ENCODE results near the gene HOXC6.

HOXC6 gene

DNA sequence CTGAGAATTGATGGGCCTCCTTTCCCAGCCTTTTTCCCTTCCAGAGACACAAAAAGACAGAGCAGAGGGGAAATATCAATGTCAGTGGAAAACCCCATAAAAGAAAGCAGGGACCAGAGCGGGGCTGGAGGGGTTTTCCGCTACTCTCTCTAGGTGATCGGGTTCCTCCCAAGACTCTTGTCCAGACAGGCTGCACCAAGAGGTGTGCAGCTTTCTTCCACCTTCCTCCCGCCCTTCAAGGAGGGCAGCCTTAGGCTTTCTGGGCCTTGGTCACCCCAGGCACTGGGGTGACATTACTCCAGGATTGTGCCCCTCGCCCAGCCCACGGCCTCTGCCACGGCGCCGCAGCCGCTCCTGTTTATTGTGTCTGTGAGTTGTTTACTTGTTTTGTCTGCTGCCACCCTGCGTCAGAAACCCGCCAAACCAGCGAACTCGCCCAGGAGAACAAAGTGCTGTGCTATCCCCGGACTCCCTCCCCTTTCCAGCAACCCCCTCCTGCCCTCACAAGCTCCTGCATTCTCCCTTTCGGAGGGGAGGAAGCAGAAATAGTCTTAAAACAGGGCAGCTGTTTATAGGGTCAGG lies 6.7 kb upstream of the HOXC6 start (continued):
- TF ChIP-seq, protein P1, sequence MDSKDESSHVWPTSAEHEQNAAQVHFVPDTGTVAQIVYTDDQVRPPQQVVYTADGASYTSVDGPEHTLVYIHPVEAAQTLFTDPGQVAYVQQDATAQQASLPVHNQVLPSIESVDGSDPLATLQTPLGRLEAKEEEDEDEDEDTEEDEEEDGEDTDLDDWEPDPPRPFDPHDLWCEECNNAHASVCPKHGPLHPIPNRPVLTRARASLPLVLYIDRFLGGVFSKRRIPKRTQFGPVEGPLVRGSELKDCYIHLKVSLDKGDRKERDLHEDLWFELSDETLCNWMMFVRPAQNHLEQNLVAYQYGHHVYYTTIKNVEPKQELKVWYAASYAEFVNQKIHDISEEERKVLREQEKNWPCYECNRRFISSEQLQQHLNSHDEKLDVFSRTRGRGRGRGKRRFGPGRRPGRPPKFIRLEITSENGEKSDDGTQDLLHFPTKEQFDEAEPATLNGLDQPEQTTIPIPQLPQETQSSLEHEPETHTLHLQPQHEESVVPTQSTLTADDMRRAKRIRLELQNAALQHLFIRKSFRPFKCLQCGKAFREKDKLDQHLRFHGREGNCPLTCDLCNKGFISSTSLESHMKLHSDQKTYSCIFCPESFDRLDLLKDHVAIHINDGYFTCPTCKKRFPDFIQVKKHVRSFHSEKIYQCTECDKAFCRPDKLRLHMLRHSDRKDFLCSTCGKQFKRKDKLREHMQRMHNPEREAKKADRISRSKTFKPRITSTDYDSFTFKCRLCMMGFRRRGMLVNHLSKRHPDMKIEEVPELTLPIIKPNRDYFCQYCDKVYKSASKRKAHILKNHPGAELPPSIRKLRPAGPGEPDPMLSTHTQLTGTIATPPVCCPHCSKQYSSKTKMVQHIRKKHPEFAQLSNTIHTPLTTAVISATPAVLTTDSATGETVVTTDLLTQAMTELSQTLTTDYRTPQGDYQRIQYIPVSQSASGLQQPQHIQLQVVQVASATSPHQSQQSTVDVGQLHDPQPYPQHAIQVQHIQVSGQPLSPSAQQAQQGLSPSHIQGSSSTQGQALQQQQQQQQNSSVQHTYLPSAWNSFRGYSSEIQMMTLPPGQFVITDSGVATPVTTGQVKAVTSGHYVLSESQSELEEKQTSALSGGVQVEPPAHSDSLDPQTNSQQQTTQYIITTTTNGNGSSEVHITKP (tag by site-specific recombination; IDR thresholded peaks at IDR 0.05), result 0 out of 2 replicates have a peak, but pooled peaks have one; percentile 32
- TF ChIP-seq ZNF354C (tag by site-specific recombination; IDR thresholded peaks at IDR 0.05; ENCODE audit: borderline replicate concordance, low read depth) (no peak), SP3 (tag by site-specific recombination; IDR thresholded peaks at IDR 0.05) (no peak), ZNF366 (tag by site-specific recombination; conservative IDR thresholded peaks at IDR 0.05) (no peak), TCF7L2 (IDR thresholded peaks at IDR 0.05; ENCODE audit: borderline replicate concordance, low read depth, low read length) (no peak), ZNF138 (tag by site-specific recombination; IDR thresholded peaks at IDR 0.05; ENCODE audit: borderline replicate concordance) (no peak), ZNF24 (tag by site-specific recombination; IDR thresholded peaks at IDR 0.05) (no peak), ZNF394 (tag by site-specific recombination; IDR thresholded peaks at IDR 0.05; ENCODE audit: borderline replicate concordance) (no peak), ZNF433 (tag by site-specific recombination; IDR thresholded peaks at IDR 0.05; ENCODE audit: low read depth) (no peak), BCL11A (tag by site-specific recombination; IDR thresholded peaks at IDR 0.05; ENCODE audit: low read depth) (no peak), ZNF2 (tag by site-specific recombination; IDR thresholded peaks at IDR 0.05) (0 out of 2 replicates have a peak, but pooled peaks have one; percentile 35), BCL11B (tag by site-specific recombination; IDR thresholded peaks at IDR 0.05; ENCODE audit: low read depth) (no peak), ZNF48 (tag by site-specific recombination; IDR thresholded peaks at IDR 0.05) (no peak), SETDB1 (IDR thresholded peaks at IDR 0.05; ENCODE audit: insufficient read length, low read length) (no peak)
- TF ChIP-seq, protein P2, sequence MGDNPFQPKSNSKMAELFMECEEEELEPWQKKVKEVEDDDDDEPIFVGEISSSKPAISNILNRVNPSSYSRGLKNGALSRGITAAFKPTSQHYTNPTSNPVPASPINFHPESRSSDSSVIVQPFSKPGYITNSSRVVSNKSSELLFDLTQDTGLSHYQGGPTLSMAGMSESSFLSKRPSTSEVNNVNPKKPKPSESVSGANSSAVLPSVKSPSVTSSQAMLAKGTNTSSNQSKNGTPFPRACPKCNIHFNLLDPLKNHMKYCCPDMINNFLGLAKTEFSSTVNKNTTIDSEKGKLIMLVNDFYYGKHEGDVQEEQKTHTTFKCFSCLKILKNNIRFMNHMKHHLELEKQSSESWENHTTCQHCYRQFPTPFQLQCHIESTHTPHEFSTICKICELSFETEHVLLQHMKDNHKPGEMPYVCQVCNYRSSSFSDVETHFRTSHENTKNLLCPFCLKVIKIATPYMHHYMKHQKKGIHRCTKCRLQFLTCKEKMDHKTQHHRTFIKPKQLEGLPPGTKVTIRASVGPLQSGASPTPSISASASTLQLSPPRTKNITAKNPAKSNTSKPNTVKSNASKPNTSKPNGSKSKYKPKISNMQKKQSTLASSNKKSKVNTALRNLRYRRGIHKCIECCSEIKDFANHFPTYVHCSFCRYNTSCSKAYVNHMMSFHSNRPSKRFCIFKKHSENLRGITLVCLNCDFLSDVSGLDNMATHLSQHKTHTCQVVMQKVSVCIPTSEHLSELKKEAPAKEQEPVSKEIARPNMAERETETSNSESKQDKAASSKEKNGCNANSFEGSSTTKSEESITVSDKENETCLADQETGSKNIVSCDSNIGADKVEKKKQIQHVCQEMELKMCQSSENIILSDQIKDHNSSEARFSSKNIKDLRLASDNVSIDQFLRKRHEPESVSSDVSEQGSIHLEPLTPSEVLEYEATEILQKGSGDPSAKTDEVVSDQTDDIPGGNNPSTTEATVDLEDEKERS (tag by site-specific recombination; IDR thresholded peaks at IDR 0.05), result no peak
- TF ChIP-seq, protein P3, sequence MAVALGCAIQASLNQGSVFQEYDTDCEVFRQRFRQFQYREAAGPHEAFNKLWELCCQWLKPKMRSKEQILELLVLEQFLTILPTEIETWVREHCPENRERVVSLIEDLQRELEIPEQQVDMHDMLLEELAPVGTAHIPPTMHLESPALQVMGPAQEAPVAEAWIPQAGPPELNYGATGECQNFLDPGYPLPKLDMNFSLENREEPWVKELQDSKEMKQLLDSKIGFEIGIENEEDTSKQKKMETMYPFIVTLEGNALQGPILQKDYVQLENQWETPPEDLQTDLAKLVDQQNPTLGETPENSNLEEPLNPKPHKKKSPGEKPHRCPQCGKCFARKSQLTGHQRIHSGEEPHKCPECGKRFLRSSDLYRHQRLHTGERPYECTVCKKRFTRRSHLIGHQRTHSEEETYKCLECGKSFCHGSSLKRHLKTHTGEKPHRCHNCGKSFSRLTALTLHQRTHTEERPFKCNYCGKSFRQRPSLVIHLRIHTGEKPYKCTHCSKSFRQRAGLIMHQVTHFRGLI (tag by site-specific recombination; IDR thresholded peaks at IDR 0.05), result no peak
- TF ChIP-seq, protein P4, sequence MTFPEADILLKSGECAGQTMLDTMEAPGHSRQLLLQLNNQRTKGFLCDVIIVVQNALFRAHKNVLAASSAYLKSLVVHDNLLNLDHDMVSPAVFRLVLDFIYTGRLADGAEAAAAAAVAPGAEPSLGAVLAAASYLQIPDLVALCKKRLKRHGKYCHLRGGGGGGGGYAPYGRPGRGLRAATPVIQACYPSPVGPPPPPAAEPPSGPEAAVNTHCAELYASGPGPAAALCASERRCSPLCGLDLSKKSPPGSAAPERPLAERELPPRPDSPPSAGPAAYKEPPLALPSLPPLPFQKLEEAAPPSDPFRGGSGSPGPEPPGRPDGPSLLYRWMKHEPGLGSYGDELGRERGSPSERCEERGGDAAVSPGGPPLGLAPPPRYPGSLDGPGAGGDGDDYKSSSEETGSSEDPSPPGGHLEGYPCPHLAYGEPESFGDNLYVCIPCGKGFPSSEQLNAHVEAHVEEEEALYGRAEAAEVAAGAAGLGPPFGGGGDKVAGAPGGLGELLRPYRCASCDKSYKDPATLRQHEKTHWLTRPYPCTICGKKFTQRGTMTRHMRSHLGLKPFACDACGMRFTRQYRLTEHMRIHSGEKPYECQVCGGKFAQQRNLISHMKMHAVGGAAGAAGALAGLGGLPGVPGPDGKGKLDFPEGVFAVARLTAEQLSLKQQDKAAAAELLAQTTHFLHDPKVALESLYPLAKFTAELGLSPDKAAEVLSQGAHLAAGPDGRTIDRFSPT (tag by site-specific recombination; IDR thresholded peaks at IDR 0.05), result peak; percentile 35; the same call in 1 of the 2 replicates
- TF ChIP-seq, protein P5, sequence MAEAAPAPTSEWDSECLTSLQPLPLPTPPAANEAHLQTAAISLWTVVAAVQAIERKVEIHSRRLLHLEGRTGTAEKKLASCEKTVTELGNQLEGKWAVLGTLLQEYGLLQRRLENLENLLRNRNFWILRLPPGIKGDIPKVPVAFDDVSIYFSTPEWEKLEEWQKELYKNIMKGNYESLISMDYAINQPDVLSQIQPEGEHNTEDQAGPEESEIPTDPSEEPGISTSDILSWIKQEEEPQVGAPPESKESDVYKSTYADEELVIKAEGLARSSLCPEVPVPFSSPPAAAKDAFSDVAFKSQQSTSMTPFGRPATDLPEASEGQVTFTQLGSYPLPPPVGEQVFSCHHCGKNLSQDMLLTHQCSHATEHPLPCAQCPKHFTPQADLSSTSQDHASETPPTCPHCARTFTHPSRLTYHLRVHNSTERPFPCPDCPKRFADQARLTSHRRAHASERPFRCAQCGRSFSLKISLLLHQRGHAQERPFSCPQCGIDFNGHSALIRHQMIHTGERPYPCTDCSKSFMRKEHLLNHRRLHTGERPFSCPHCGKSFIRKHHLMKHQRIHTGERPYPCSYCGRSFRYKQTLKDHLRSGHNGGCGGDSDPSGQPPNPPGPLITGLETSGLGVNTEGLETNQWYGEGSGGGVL (tag by site-specific recombination; IDR thresholded peaks at IDR 0.05), result peak; percentile 91
- TF ChIP-seq, protein P6, sequence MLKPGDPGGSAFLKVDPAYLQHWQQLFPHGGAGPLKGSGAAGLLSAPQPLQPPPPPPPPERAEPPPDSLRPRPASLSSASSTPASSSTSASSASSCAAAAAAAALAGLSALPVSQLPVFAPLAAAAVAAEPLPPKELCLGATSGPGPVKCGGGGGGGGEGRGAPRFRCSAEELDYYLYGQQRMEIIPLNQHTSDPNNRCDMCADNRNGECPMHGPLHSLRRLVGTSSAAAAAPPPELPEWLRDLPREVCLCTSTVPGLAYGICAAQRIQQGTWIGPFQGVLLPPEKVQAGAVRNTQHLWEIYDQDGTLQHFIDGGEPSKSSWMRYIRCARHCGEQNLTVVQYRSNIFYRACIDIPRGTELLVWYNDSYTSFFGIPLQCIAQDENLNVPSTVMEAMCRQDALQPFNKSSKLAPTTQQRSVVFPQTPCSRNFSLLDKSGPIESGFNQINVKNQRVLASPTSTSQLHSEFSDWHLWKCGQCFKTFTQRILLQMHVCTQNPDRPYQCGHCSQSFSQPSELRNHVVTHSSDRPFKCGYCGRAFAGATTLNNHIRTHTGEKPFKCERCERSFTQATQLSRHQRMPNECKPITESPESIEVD (tag by site-specific recombination; IDR thresholded peaks at IDR 0.05), result no peak
- TF ChIP-seq, protein P7, sequence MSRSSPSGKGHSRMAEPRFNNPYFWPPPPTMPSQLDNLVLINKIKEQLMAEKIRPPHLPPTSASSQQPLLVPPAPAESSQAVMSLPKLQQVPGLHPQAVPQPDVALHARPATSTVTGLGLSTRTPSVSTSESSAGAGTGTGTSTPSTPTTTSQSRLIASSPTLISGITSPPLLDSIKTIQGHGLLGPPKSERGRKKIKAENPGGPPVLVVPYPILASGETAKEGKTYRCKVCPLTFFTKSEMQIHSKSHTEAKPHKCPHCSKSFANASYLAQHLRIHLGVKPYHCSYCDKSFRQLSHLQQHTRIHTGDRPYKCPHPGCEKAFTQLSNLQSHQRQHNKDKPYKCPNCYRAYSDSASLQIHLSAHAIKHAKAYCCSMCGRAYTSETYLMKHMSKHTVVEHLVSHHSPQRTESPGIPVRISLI (tag by site-specific recombination; IDR thresholded peaks at IDR 0.05), result no peak
- TF ChIP-seq, protein P8, sequence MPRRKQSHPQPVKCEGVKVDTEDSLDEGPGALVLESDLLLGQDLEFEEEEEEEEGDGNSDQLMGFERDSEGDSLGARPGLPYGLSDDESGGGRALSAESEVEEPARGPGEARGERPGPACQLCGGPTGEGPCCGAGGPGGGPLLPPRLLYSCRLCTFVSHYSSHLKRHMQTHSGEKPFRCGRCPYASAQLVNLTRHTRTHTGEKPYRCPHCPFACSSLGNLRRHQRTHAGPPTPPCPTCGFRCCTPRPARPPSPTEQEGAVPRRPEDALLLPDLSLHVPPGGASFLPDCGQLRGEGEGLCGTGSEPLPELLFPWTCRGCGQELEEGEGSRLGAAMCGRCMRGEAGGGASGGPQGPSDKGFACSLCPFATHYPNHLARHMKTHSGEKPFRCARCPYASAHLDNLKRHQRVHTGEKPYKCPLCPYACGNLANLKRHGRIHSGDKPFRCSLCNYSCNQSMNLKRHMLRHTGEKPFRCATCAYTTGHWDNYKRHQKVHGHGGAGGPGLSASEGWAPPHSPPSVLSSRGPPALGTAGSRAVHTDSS (tag by site-specific recombination; IDR thresholded peaks at IDR 0.05), result no peak
